Measurements from ENCODE around the gene GPRIN3. TPM values are rescaled to one million over a fixed set of nuclear protein-coding genes. Genes with fewer than 3 reads are reported as not detected.
A peak's percentile ranks its signal among the peaks of the same experiment; 100 is the strongest.

Gene GPRIN3
- total RNA-seq, 2 experiments from 2014 or later, result 46.4 TPM

GRCh38 chr4:89337681-89338080, 30.1 kb upstream of the GPRIN3 start:
- ChIA-PET CTCF (no interaction called here), POLR2A (interaction anchor here (1.0 to 2.9 kb wide), 5 partner anchors 12 to 43 kb away, joined by 3 to 11 read pairs (median 4); partner anchors contain the start of gene GPRIN3)
- Mint-ChIP-seq H3K4me1 (ENCODE audit: low read depth) (no peaks in the 10 kb centered on the region), H3K9me3 (no peaks in the 10 kb centered on the region), H3K27ac (no peak overlapping the region), H3K27me3 (no peaks in the 10 kb centered on the region), H3K4me3 (peak overlapping the region; percentile 58), H3K36me3 (ENCODE audit: low read depth) (no peaks in the 10 kb centered on the region)
- H3K27me3 ChIP-seq (ENCODE audit: control insufficient read depth in 1 of 2, insufficient read depth in 2 of 2, low read length in 2 of 2), result no peaks in the 10 kb centered on the region
- no peaks in the 10 kb centered on the region for H3K36me3 ChIP-seq (ENCODE audit: insufficient read depth, low read length)
- TF ChIP-seq CTCF (IDR thresholded peaks at IDR 0.05), result no peak
- peaks cover 5% of the 10 kb centered on the region for H3K4me1 ChIP-seq (ENCODE audit: insufficient read depth, low read length)
- DNase-seq (peak in 3 of 14 experiments; percentile 36 to 52 (median 40)), ATAC-seq (ENCODE audit: poor library complexity) (peak; percentile 90)
- no peak overlapping the region for H3K4me3 ChIP-seq (ENCODE audit: low read length)
- no peak overlapping the region for H3K27ac ChIP-seq (ENCODE audit: low read depth in 1 of 2, low read length in 2 of 2)
- H3K9me3 ChIP-seq (ENCODE audit: control insufficient read depth in 1 of 2, insufficient read depth in 1 of 2, low read length in 2 of 2), result no peaks in the 10 kb centered on the region
- intact Hi-C loops (cut with DNase I, micrococcal nuclease), result loop anchor here in 1 of 2 experiments (5.0 kb wide), 1 partner anchor 40 kb away; no protein-coding TSS in a partner anchor

GRCh38 chr4:89336818-89337420, 29.3 kb upstream of the GPRIN3 start:
- no peak overlapping the region for H3K4me3 Mint-ChIP-seq

GRCh38 chr4:89334830-89335229, 27.2 kb upstream of the GPRIN3 start:
- no peaks in the 10 kb centered on the region for H3K36me3 ChIP-seq (ENCODE audit: insufficient read depth, low read length)
- H3K27me3 ChIP-seq (ENCODE audit: control insufficient read depth in 1 of 2, insufficient read depth in 2 of 2, low read length in 2 of 2), result no peaks in the 10 kb centered on the region
- H3K27me3 Mint-ChIP-seq, result no peaks in the 10 kb centered on the region
- no peak overlapping the region for H3K27ac Mint-ChIP-seq
- no peaks in the 10 kb centered on the region for H3K9me3 Mint-ChIP-seq
- H3K4me3 Mint-ChIP-seq, result no peak overlapping the region
- peaks cover 5% of the 10 kb centered on the region for H3K4me1 ChIP-seq (ENCODE audit: insufficient read depth, low read length)
- no peak overlapping the region for H3K27ac ChIP-seq (ENCODE audit: low read depth in 1 of 2, low read length in 2 of 2)
- ATAC-seq (ENCODE audit: poor library complexity) (no peak), DNase-seq (no peak)
- ChIA-PET CTCF (no interaction called here), POLR2A (no interaction called here)
- no peaks in the 10 kb centered on the region for H3K36me3 Mint-ChIP-seq (ENCODE audit: low read depth)
- intact Hi-C loops (cut with DNase I, micrococcal nuclease), result loop anchor here in 1 of 2 experiments (5.0 kb wide), 1 partner anchor 38 kb away; no protein-coding TSS in a partner anchor
- H3K4me1 Mint-ChIP-seq (ENCODE audit: low read depth), result no peaks in the 10 kb centered on the region
- no peaks in the 10 kb centered on the region for H3K9me3 ChIP-seq (ENCODE audit: control insufficient read depth in 1 of 2, insufficient read depth in 1 of 2, low read length in 2 of 2)
- TF ChIP-seq CTCF (IDR thresholded peaks at IDR 0.05), result no peak
- H3K4me3 ChIP-seq (ENCODE audit: low read length), result no peak overlapping the region

More at GRCh38 chr4:89336818-89337420, 29.3 kb upstream of the GPRIN3 start:
- H3K27me3 ChIP-seq (ENCODE audit: control insufficient read depth in 1 of 2, insufficient read depth in 2 of 2, low read length in 2 of 2), result no peaks in the 10 kb centered on the region
- DNase-seq (peak in 4 of 14 experiments; percentile 9 to 22 (median 10)), ATAC-seq (ENCODE audit: poor library complexity) (no peak)
- CTCF ChIA-PET, result no interaction called here
- no peaks in the 10 kb centered on the region for H3K27me3 Mint-ChIP-seq
- H3K27ac ChIP-seq (ENCODE audit: low read depth in 1 of 2, low read length in 2 of 2), result no peak overlapping the region
- peaks cover 5% of the 10 kb centered on the region for H3K4me1 ChIP-seq (ENCODE audit: insufficient read depth, low read length)
- H3K9me3 ChIP-seq (ENCODE audit: control insufficient read depth in 1 of 2, insufficient read depth in 1 of 2, low read length in 2 of 2), result no peaks in the 10 kb centered on the region
- H3K4me3 ChIP-seq (ENCODE audit: low read length), result no peak overlapping the region
- H3K27ac Mint-ChIP-seq, result no peak overlapping the region
- H3K36me3 Mint-ChIP-seq (ENCODE audit: low read depth), result no peaks in the 10 kb centered on the region
- no peaks in the 10 kb centered on the region for H3K9me3 Mint-ChIP-seq
- TF ChIP-seq CTCF (IDR thresholded peaks at IDR 0.05), result no peak
- intact Hi-C loops (cut with DNase I, micrococcal nuclease), result loop anchor here in 1 of 2 experiments (5.0 kb wide), 1 partner anchor 40 kb away; no protein-coding TSS in a partner anchor
- no peaks in the 10 kb centered on the region for H3K36me3 ChIP-seq (ENCODE audit: insufficient read depth, low read length)
- no peaks in the 10 kb centered on the region for H3K4me1 Mint-ChIP-seq (ENCODE audit: low read depth)
- POLR2A ChIA-PET, result interaction anchor here (1.0 to 2.9 kb wide), 3 partner anchors 11 to 29 kb away, joined by 3 to 11 read pairs (median 4); partner anchors contain the start of gene GPRIN3

Measured in CD4-positive, alpha-beta T cell (primary cell).